ENCODE results near the gene SPATS1.

The SPATS1 gene

GRCh38 chr6:44390158-44390683 lies 47.8 kb downstream of the SPATS1 start:
- DNase-seq: no peak
